IPS-18a (cell line): Measurements from ENCODE around the gene SLC43A1.

Experiments used
- H3K27ac ChIP-seq: one replicate; pipeline ENCODE4 v1.5.1; 2013; ENCODE audit warnings: low read length
- H3K27me3 ChIP-seq: one replicate; pipeline ENCODE4 v1.6.1; 2013; ENCODE audit warnings: mild to moderate bottlenecking, low read length; ENCODE audit not compliant: control insufficient read depth, insufficient read depth
- H3K36me3 ChIP-seq: one replicate; pipeline ENCODE4 v1.6.1; 2013; ENCODE audit warnings: low read depth, low read length; ENCODE audit not compliant: control insufficient read depth
- H3K4me1 ChIP-seq: one replicate; pipeline ENCODE4 v1.6.1; 2013; ENCODE audit warnings: low read depth, low read length; ENCODE audit not compliant: control insufficient read depth
- H3K4me3 ChIP-seq: one replicate; pipeline ENCODE4 v1.5.1; 2013; ENCODE audit warnings: low read length
- H3K9ac ChIP-seq: one replicate; pipeline ENCODE4 v1.6.1; 2013; ENCODE audit warnings: mild to moderate bottlenecking, low read length, moderate library complexity
- H3K9me3 ChIP-seq: one replicate; pipeline ENCODE4 v1.6.1; 2013; ENCODE audit warnings: low read depth, low read length; ENCODE audit not compliant: control insufficient read depth

Gene SLC43A1

DNA sequence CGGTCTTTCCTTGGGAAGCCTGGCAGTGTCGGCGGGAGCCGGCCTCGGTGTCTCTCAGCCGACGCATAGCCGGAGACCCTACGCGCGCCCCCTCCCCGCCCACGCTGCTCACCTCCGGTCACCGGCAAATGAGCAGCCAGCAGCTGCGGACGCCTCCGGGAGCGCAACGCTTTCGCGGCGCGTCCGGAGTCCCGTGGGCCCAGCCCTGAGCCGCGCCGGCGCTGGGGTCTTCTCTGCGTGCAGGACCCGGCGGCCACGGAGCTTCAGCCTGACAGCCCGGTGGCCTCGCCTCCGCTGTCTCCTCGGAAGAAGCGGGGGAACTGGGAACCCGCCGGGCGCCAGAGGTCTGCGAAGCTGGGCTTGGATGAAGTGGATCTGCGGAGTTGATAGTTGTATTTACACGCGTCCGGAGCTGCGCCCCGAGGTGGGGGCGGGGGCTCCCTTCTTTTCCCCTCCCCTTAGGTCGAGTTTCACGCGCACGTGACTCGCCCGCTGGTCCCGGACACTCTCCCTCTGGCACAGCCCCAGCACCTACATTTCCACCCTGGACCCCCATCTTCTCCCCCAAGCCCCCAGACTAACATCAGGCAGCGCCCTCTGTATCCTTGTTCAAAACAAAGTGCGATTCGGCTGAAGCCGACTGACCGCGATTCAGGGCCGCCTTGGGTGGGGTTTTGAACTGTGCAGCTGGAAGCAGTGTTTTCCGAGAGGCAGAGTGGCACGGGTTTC, at the start of gene SLC43A1:
TSS of gene SLC43A1 (minus strand) at position 371 of the 729 bp plus-strand sequence. CDS start 1,591 bp downstream, outside the sequence.
- no peaks in the 10 kb centered on the region for H3K36me3 ChIP-seq
- H3K9me3 ChIP-seq: no peaks in the 10 kb centered on the region
- H3K4me3 ChIP-seq: peak within 1 kb of the TSS; percentile 80
- peaks cover 4% of the 10 kb centered on the region for H3K4me1 ChIP-seq
- peaks cover 48% of the 10 kb centered on the region for H3K27me3 ChIP-seq
- no peak within 1 kb of the TSS for H3K27ac ChIP-seq
- peak within 1 kb of the TSS; percentile 62 for H3K9ac ChIP-seq

DNA sequence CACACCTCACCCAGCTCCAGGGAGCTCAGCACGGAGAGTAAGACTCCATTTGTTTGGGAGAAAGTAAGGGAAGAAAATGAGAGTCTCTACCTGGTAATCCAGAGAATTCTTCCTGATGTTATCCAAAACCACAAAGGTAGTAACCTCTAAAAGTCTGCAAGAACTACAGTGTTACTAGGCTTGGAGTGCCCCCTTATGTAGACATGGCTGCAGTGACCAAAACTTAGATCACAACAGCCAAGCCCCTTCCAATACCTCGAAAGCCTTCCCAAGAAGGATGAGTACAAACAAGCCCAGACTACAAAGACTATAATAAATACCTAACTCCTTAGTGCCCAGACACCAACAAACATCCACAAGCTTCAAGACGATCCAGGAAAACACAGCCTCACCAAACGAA, 47.1 kb upstream of the SLC43A1 start:
- Histone ChIP-seq H3K27me3 (no peaks in the 10 kb centered on the region), H3K4me3 (no peak overlapping the region), H3K27ac (no peak overlapping the region), H3K36me3 (no peaks in the 10 kb centered on the region), H3K4me1 (peaks cover 7% of the 10 kb centered on the region), H3K9me3 (no peaks in the 10 kb centered on the region), H3K9ac (no peak overlapping the region)

DNA sequence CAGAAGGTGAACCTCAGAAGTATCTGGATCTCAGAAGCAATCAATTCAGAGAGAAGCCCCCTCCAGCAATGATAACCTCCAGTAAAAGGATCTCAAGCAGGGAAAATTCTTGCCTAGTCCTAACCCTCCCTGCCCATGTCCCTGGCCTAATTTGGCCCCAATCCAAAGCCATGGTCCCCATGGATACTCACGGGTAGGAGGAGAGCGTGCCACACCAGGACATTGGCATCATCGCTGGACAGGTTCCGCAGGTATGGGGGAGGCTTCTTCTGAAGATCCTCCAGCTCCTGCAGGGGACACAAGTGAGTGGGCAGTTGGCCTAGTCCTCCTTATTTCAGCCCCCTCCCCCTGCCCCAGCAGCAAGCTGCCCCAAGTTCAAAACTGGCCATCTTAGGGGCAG, 44.6 kb upstream of the SLC43A1 start:
- no peaks in the 10 kb centered on the region for H3K9me3 ChIP-seq
- H3K9ac ChIP-seq: no peak overlapping the region
- no peaks in the 10 kb centered on the region for H3K36me3 ChIP-seq
- no peak overlapping the region for H3K4me3 ChIP-seq
- H3K27ac ChIP-seq: no peak overlapping the region
- no peaks in the 10 kb centered on the region for H3K4me1 ChIP-seq
- H3K27me3 ChIP-seq: no peaks in the 10 kb centered on the region

- Histone ChIP-seq H3K9me3 (no peaks in the 10 kb centered on the region), H3K4me1 (no peaks in the 10 kb centered on the region), H3K9ac (no peak overlapping the region), H3K4me3 (no peak overlapping the region), H3K27ac (no peak overlapping the region), H3K36me3 (peaks cover 21% of the 10 kb centered on the region), H3K27me3 (no peaks in the 10 kb centered on the region)
These were observed 40.5 kb upstream of the SLC43A1 start for GRCh38 chr11:57556041-57556440.

DNA sequence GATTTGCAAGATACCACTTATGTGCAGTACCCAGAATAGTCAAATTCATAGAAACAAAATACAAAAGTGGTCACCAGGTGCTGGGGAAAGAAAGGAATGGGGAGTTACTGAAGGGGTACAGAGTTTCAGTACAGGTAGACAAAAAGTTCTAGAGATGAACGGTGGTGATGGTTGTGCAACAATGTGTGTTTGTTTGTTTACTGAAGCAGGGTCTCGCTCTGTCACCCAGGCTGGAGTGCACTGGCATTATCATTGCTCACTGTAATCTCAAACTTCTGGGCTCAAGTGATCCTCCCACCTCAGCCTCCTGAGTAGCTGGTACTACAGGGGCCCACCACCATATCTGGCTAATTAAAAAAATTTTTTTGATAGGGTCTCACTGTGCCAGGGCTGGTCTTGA, 39.9 kb upstream of the SLC43A1 start:
- no peaks in the 10 kb centered on the region for H3K27me3 ChIP-seq
- H3K36me3 ChIP-seq: peaks cover 28% of the 10 kb centered on the region
- H3K9ac ChIP-seq: no peak overlapping the region
- H3K27ac ChIP-seq: no peak overlapping the region
- no peaks in the 10 kb centered on the region for H3K4me1 ChIP-seq
- H3K4me3 ChIP-seq: no peak overlapping the region
- H3K9me3 ChIP-seq: no peaks in the 10 kb centered on the region

DNA sequence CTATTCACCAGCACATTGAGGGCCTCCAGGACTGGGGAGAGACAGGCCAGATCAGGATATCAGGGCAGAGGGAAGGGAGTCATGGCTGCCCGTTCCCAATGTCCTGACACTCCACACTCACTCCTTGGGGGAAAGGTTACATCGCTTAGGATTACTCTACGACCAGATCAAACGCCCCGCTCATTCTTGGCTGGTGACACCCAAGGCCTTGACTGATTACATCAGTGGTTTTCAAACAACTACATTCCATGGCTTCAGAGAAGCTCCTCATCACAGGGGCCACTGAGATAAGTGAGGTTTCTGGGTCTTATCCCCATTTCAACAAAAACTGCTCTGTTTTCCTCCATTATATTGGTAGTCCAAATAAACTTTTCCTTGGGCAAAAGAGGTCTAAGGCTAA, 37.0 kb upstream of the SLC43A1 start:
- no peak overlapping the region for H3K9ac ChIP-seq
- no peaks in the 10 kb centered on the region for H3K9me3 ChIP-seq
- H3K27me3 ChIP-seq: no peaks in the 10 kb centered on the region
- H3K36me3 ChIP-seq: peaks cover 33% of the 10 kb centered on the region
- no peak overlapping the region for H3K27ac ChIP-seq
- H3K4me1 ChIP-seq: no peaks in the 10 kb centered on the region
- H3K4me3 ChIP-seq: no peak overlapping the region

DNA sequence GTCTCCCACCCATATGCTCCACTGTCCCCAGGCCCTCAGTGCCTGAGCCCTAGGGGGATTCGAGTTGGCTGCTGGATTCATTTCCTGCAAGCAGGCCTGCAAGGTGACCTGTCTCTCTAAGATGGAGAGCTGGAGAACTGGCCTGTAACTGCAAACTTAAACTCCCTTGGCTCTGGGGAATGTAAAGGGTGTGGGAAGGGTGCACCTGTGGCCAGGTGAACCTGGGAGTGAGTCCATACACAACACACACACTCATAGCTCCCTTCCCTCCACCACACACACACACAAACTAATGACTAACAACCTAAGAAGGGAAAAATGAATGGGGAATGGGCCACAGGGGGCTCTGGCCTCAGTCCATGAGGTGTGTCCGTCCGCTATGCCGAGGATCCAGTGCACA, 36.4 kb upstream of the SLC43A1 start:
- H3K36me3 ChIP-seq: peaks cover 33% of the 10 kb centered on the region
- no peaks in the 10 kb centered on the region for H3K9me3 ChIP-seq
- H3K27me3 ChIP-seq: no peaks in the 10 kb centered on the region
- no peak overlapping the region for H3K4me3 ChIP-seq
- no peak overlapping the region for H3K9ac ChIP-seq
- no peaks in the 10 kb centered on the region for H3K4me1 ChIP-seq
- H3K27ac ChIP-seq: no peak overlapping the region

- no peaks in the 10 kb centered on the region for H3K27me3 ChIP-seq
- H3K4me1 ChIP-seq: no peaks in the 10 kb centered on the region
- peaks cover 33% of the 10 kb centered on the region for H3K36me3 ChIP-seq
- no peak overlapping the region for H3K4me3 ChIP-seq
- H3K27ac ChIP-seq: no peak overlapping the region
- H3K9me3 ChIP-seq: no peaks in the 10 kb centered on the region
- no peak overlapping the region for H3K9ac ChIP-seq
These were observed 34.5 kb upstream of the SLC43A1 start for GRCh38 chr11:57549983-57550382.

DNA sequence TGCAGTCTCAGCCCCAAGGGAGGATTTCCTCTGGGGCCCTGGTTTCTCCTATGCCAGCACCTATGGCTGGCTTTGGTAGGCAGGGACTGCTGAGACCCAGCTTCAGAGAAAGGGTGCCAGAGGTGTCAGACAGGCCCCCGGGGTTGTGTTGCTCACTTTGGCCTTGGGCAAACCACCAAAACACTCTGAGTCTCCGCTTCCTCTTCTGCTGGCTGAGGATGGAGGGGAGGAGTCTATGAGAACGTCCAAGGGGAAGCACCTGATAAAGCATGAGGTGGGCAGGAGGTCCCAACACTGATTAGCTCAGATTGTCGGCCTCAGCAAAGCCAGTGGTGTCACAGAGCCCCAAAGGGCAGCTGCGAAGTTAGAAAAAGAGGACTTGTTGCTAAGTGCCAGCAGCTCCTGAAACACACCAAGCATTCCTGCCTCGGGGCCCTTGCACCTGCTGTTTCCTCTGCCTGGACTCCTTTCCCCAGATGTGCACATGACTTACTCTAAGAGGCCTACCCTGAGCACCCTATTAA, 32.4 kb upstream of the SLC43A1 start:
- Histone ChIP-seq H3K36me3 (peaks cover 25% of the 10 kb centered on the region), H3K27ac (no peak overlapping the region), H3K4me3 (no peak overlapping the region), H3K27me3 (no peaks in the 10 kb centered on the region), H3K4me1 (peaks cover 4% of the 10 kb centered on the region), H3K9ac (no peak overlapping the region), H3K9me3 (no peaks in the 10 kb centered on the region)

DNA sequence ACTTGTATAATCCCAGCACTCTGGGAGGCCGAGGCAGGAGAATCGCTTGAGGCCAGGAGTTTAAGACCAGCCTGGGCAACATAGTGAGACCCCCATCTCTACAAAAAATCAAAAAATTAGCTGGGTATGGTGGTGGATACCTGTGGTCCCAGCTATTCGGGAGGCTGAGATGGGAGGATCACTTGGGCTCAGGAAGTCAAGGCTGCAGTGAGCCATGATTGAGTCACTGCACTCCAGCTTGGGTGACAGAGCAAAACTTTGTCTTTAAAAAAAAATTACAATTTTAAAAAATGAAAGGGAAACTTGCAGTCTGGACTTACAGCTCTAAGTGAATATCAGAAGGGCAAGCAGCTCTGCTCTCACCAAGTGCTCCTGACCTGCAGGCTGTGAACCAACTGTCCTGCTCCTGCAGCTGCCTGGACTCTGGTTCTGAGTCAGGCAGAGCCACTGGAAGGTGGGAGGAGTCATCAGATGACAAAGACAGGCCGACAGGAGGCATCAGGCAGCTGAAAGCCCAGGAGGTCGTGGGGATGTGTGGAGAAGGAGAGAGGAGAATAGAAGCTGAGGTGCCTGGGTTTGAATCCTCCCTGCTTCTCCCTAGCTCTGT, 31.5 kb upstream of the SLC43A1 start:
- Histone ChIP-seq H3K27ac (no peak overlapping the region), H3K9me3 (no peaks in the 10 kb centered on the region), H3K27me3 (no peaks in the 10 kb centered on the region), H3K9ac (no peak overlapping the region), H3K4me3 (no peak overlapping the region), H3K4me1 (peaks cover 10% of the 10 kb centered on the region), H3K36me3 (peaks cover 18% of the 10 kb centered on the region)

- Histone ChIP-seq H3K4me3 (no peak overlapping the region), H3K27ac (no peak overlapping the region), H3K4me1 (peaks cover 10% of the 10 kb centered on the region), H3K9ac (no peak overlapping the region), H3K27me3 (no peaks in the 10 kb centered on the region), H3K9me3 (no peaks in the 10 kb centered on the region), H3K36me3 (peaks cover 13% of the 10 kb centered on the region)
These were observed 30.9 kb upstream of the SLC43A1 start for GRCh38 chr11:57546451-57546850.

- no peaks in the 10 kb centered on the region for H3K9me3 ChIP-seq
- peaks cover 10% of the 10 kb centered on the region for H3K4me1 ChIP-seq
- no peak overlapping the region for H3K4me3 ChIP-seq
- H3K9ac ChIP-seq: no peak overlapping the region
- H3K27me3 ChIP-seq: no peaks in the 10 kb centered on the region
- H3K27ac ChIP-seq: no peak overlapping the region
- peaks cover 10% of the 10 kb centered on the region for H3K36me3 ChIP-seq
These were observed 30.4 kb upstream of the SLC43A1 start for GRCh38 chr11:57545883-57546282.
